DND-41 (cell line): Measurements from ENCODE around the gene ASXL1.

Source experiments
- EZH2 ChIP-seq: IDR thresholded peaks from 3 replicates; pipeline ENCODE4 v1.6.1; 2012; ENCODE audit warnings: borderline replicate concordance, low read depth, mild to moderate bottlenecking, moderate library complexity, low read length, inconsistent platforms; ENCODE audit not compliant: severe bottlenecking
- TF ChIP-seq, protein P1 (sequence below): IDR thresholded peaks from 2 replicates; pipeline ENCODE4 v1.5.1; 2012; ENCODE audit warnings: borderline replicate concordance, low read length, moderate library complexity, mild to moderate bottlenecking; ENCODE audit not compliant: poor library complexity, severe bottlenecking; ENCODE audit errors: extremely low read depth

DNA sequence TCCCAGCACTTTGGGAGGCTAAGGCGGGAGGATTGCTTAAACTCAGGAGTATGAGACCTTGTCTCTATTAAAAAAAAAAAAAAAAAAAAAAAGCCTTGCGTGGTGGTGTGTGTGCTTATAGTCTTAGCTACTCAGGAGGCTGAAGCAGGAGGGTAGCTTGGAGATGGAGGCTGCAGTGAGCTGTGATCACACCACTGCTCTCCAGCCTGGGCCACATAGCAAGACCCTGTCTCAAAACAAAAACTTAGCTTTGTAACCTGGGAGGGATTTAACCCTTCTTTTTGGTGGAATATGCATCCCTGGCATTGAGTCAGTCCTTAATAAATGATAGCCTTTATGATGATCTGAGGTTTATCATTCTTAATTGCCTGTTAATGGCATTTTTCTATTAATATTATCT is 12.8 kb downstream of the ASXL1 start:
- TF ChIP-seq, protein P1, sequence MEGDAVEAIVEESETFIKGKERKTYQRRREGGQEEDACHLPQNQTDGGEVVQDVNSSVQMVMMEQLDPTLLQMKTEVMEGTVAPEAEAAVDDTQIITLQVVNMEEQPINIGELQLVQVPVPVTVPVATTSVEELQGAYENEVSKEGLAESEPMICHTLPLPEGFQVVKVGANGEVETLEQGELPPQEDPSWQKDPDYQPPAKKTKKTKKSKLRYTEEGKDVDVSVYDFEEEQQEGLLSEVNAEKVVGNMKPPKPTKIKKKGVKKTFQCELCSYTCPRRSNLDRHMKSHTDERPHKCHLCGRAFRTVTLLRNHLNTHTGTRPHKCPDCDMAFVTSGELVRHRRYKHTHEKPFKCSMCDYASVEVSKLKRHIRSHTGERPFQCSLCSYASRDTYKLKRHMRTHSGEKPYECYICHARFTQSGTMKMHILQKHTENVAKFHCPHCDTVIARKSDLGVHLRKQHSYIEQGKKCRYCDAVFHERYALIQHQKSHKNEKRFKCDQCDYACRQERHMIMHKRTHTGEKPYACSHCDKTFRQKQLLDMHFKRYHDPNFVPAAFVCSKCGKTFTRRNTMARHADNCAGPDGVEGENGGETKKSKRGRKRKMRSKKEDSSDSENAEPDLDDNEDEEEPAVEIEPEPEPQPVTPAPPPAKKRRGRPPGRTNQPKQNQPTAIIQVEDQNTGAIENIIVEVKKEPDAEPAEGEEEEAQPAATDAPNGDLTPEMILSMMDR = no peak
- TF ChIP-seq EZH2 = no peak
